Stomach (tissue), 4 donors: ENCODE measurements around the gene CALM3.

ENCODE experiments used
- CTCF ChIP-seq, 7 experiments: fragments of 450-650 bp in 4 of 7; fragments of 200-600 bp in 3 of 7; sonication (generic) in 3 of 7; IDR thresholded peaks; one replicate each; pipeline ENCODE4 v1.5.1; 2016 to 2019; ENCODE audit warnings: antibody characterized with exemption in 7 of 7, control low read depth in 2 of 7, mild to moderate bottlenecking in 1 of 7
- EP300 ChIP-seq: sonication (generic); formaldehyde crosslinking; IDR thresholded peaks from one replicate; pipeline ENCODE4 v1.6.1; 2017; ENCODE audit warnings: antibody characterized with exemption
- POLR2A ChIP-seq, 4 donors: fragments of 450-650 bp; IDR thresholded peaks; one replicate each; pipeline ENCODE4 v1.6.1; 2016; ENCODE audit warnings: antibody characterized with exemption in 4 of 4, control low read depth in 2 of 4, mild to moderate bottlenecking in 1 of 4, moderate library complexity in 1 of 4
- POLR2AphosphoS5 ChIP-seq, 3 donors: sonication (generic); formaldehyde crosslinking; IDR thresholded peaks; one replicate each; pipeline ENCODE4 v1.6.1; 2016; ENCODE audit warnings: antibody characterized with exemption in 3 of 3

- TF ChIP-seq CTCF (IDR thresholded peaks at IDR 0.05) (no peak), EP300 (no peak), POLR2A (IDR thresholded peaks at IDR 0.05) (no peak), POLR2AphosphoS5 (IDR thresholded peaks at IDR 0.05) (no peak)
These were observed 33.6 kb downstream of the CALM3 start for GRCh38 chr19:46634656-46635218.
